ENCODE results near the gene SPOCK2.

DNA sequence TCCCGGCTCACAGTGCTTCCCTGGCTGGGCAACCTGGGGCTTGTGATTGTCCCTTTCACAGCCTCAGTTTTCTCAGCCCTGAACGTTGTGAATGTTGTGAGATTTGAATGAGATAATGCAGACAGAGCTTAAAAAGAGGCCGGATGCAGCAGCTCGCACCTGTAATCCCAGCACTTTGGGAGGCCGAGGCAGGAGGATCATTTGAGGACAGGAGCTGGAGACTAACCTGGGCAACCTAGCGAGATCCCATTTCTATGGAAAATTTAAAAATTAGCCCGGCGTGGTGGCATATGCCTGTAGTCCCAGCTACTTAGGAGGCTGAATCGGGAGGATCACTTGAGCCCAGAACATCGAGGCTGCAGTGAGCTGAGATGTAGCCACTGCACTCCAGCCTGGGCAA is 56.6 kb downstream of the SPOCK2 start:
- TF ChIP-seq, protein P1, sequence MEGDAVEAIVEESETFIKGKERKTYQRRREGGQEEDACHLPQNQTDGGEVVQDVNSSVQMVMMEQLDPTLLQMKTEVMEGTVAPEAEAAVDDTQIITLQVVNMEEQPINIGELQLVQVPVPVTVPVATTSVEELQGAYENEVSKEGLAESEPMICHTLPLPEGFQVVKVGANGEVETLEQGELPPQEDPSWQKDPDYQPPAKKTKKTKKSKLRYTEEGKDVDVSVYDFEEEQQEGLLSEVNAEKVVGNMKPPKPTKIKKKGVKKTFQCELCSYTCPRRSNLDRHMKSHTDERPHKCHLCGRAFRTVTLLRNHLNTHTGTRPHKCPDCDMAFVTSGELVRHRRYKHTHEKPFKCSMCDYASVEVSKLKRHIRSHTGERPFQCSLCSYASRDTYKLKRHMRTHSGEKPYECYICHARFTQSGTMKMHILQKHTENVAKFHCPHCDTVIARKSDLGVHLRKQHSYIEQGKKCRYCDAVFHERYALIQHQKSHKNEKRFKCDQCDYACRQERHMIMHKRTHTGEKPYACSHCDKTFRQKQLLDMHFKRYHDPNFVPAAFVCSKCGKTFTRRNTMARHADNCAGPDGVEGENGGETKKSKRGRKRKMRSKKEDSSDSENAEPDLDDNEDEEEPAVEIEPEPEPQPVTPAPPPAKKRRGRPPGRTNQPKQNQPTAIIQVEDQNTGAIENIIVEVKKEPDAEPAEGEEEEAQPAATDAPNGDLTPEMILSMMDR (IDR thresholded peaks at IDR 0.05) = no peak
- TF ChIP-seq EZH2 (IDR thresholded peaks at IDR 0.05) = no peak

Data from neural progenitor cell (in vitro differentiated cells).